Heart right ventricle (tissue), 16 donors: ENCODE results near the gene TNFRSF18. TPM values are rescaled to one million over a fixed set of nuclear protein-coding genes. Genes with fewer than 3 reads are reported as not detected.

ENCODE experiments used
- ATAC-seq, 8 donors: fragments of 200-7000 bp; cut with Tn5 transposase; one replicate each; pipeline ENCODE4 v1.9.1; 2020; ENCODE audit warnings: mild to moderate bottlenecking in 8 of 8, moderate library complexity in 8 of 8, moderate number of reproducible peaks in 1 of 8
- DNase-seq, 2 donors: peaks; one replicate each; pipeline ENCODE4 v3.0.0-alpha.2; 2020
- H3K27ac ChIP-seq, 10 donors: fragments of 200-600 bp; sonication (generic) in 2 of 10; one replicate each; pipeline versions ENCODE4 v1.5.0 to v1.8.0; 2020 to 2022; ENCODE audit warnings: mild to moderate bottlenecking in 3 of 10
- H3K27me3 ChIP-seq, 7 donors: fragments of 200-600 bp; one replicate each; pipeline ENCODE4 v1.8.0; 2021 to 2022; ENCODE audit warnings: mild to moderate bottlenecking in 2 of 7
- H3K36me3 ChIP-seq, 9 donors: fragments of 200-600 bp; sonication (generic) in 1 of 9; one replicate each; pipeline versions ENCODE4 v1.5.0 to v1.8.0; 2020 to 2022; ENCODE audit warnings: mild to moderate bottlenecking in 2 of 9
- H3K4me1 ChIP-seq, 9 donors: fragments of 200-600 bp; sonication (generic) in 1 of 9; one replicate each; pipeline versions ENCODE4 v1.5.0 to v1.8.0; 2020 to 2022; ENCODE audit warnings: mild to moderate bottlenecking in 4 of 9
- H3K4me3 ChIP-seq, 10 donors: fragments of 200-600 bp; sonication (generic) in 2 of 10; one replicate each; pipeline versions ENCODE4 v1.5.0 to v1.8.0; 2020 to 2022; ENCODE audit warnings: mild to moderate bottlenecking in 7 of 10, moderate library complexity in 2 of 10
- H3K9me3 ChIP-seq, 11 donors: fragments of 200-600 bp in 10 of 11; sonication (generic) in 2 of 11; one replicate each; pipeline versions ENCODE4 v1.5.0 to v1.8.0; 2013 to 2022; ENCODE audit warnings: mild to moderate bottlenecking in 2 of 11, control low read depth in 1 of 11, moderate library complexity in 1 of 11
- CTCF ChIP-seq, 9 donors: fragments of 200-600 bp; sonication (generic) in 2 of 9; IDR thresholded peaks; one replicate each; pipeline versions ENCODE4 v1.5.0 to v1.8.0; 2021 to 2022; ENCODE audit warnings: antibody characterized with exemption in 9 of 9, mild to moderate bottlenecking in 5 of 9, moderate library complexity in 1 of 9
- WGBS, 2 donors: extraction: QIAGEN DNeasy Blood & Tissue Kit; methylation state at CpG; one replicate each; pipeline ENCODE4 v1.1.7; 2013; ENCODE audit warnings: inconsistent platforms in 1 of 2; 5-methylcytosine and 5-hydroxymethylcytosine counted together
- intact Hi-C, 10 donors: fragments of 100-400 bp; cut with DNase I; formaldehyde crosslinking; loops; one replicate each; pipeline versions ENCODE4 v1.11.1 to v1.14.2; 2022
- polyA plus RNA-seq, 2 donors: library from polyadenylated mRNA; stranded (reverse); fragments of 200-250 nt; gene quantifications; one replicate each; pipeline ENCODE4 v1.2.3, GENCODE V29; 2013
- total RNA-seq, 10 donors: library from RNA; stranded (reverse); fragmentation: NEBNext Ultra II Directional in 3 of 10; extraction: Animal tissue kit (Norgen Biotek cat#: 25700) in 3 of 10; gene quantifications; one replicate each; pipeline versions ENCODE4 v1.2.1 to v1.2.4, GENCODE V29; 2021 to 2023
- donor health status: Arrhythmogenic right ventricular cardiomyopathy.
- donor health status: ischemic (EF 13 %, LVEDD 7.1; RV severe dilation, severe dysfunction).
- donor health status: healthy with polysubstance abuse.
- donor health status: DM: no; HTN: yes; CAD: no.
- donor health status: DM: no; HTN: no; CAD: no.
- donor health status: ischemic (EF 25% LVEDD 6.9; RV normal size, moderate dysfunction).
- donor health status: ischemic (EF 25% LVEDD 5.7; RV mildly dilated, moderate dysfunction).
- donor health status: healthy.
- donor health status: DM: yes; HTN: yes; CAD: no.
- donor health status: Ischemic cardiomyopathy.
- donor health status: ischemic (EF 35%, LVEDD 5.7; RV mildly dilated, moderate dysfunction).
- donor health status: nonischemic (EF 11% LVEDD 7.7; RV severe dilation, severe dysfunction).
- donor health status: DM: yes; HTN: yes; CAD: no.
- donor health status: PGD.
- donor health status: ischemic (EF 29% LVEDD 5.4; RV normal size, mild dysfunction).
- donor health status: nonischemic (EF 23%, LVEDD 6.1; RV moderate dilation, normal function).

The TNFRSF18 gene
- total and polyA plus RNA-seq, 12 donors, result 0.26 to 1.7 (median 0.38) TPM; not detected in 8

- intact Hi-C loops, result no loop called here
- no peak overlapping the region for H3K4me3 ChIP-seq
Measured at GRCh38 chr1:1194723-1195122, 11.7 kb downstream of the TNFRSF18 start.

GRCh38 chr1:1191734-1192133 lies 14.7 kb downstream of the TNFRSF18 start:
- no peaks in the 10 kb centered on the region for H3K4me1 ChIP-seq
- no peak for TF ChIP-seq CTCF (IDR thresholded peaks at IDR 0.05)
- WGBS, 2 donors, result 83 to 89% methylated on average over 11 of the region's 11 CpGs
- ATAC-seq (no peak), DNase-seq (no peak)
- H3K4me3 ChIP-seq, result no peak overlapping the region
- no peak overlapping the region for H3K27ac ChIP-seq
- peaks cover 0 to 26% (median 5%) of the 10 kb centered on the region in 11 donors for H3K9me3 ChIP-seq
- H3K36me3 ChIP-seq, result no peaks in the 10 kb centered on the region
- intact Hi-C loops, result no loop called here
- H3K27me3 ChIP-seq, result no peaks in the 10 kb centered on the region

More at GRCh38 chr1:1194723-1195122, 11.7 kb downstream of the TNFRSF18 start:
- no peak for DNase-seq
- no peak for ATAC-seq
- TF ChIP-seq CTCF (IDR thresholded peaks at IDR 0.05), result no peak
- Histone ChIP-seq H3K9me3 (peaks cover 0 to 26% (median 5%) of the 10 kb centered on the region in 11 donors), H3K4me1 (no peaks in the 10 kb centered on the region), H3K27ac (no peak overlapping the region), H3K27me3 (no peaks in the 10 kb centered on the region), H3K36me3 (no peaks in the 10 kb centered on the region)
- 73 to 89% methylated on average over 3 of the region's 3 CpGs for WGBS, 2 donors

- H3K9me3 ChIP-seq, result peaks cover 0 to 10% (median 0%) of the 10 kb centered on the region in 11 donors
- DNase-seq (no peak), ATAC-seq (no peak)
- H3K4me3 ChIP-seq, result no peak overlapping the region
- WGBS, 2 donors, result 69 to 84% methylated on average over 5 of the region's 5 CpGs
- H3K27me3 ChIP-seq, result no peaks in the 10 kb centered on the region
- intact Hi-C loops, result no loop called here
- no peak overlapping the region for H3K27ac ChIP-seq
- no peak for TF ChIP-seq CTCF (IDR thresholded peaks at IDR 0.05)
- no peaks in the 10 kb centered on the region for H3K36me3 ChIP-seq
- H3K4me1 ChIP-seq, result no peaks in the 10 kb centered on the region
Measured at GRCh38 chr1:1189111-1189510, 17.3 kb downstream of the TNFRSF18 start.

- Histone ChIP-seq H3K4me1 (peaks cover 0 to 11% (median 3%) of the 10 kb centered on the region in 9 donors), H3K27me3 (peaks cover 0 to 2% (median 0%) of the 10 kb centered on the region in 7 donors), H3K9me3 (peaks cover 0 to 7% (median 0%) of the 10 kb centered on the region in 11 donors), H3K36me3 (no peaks in the 10 kb centered on the region), H3K27ac (no peak overlapping the region), H3K4me3 (no peak overlapping the region)
- ATAC-seq (peak in 1 of 8 donors; percentile 62), DNase-seq (no peak)
- intact Hi-C loops, result no loop called here
- no peak for TF ChIP-seq CTCF (IDR thresholded peaks at IDR 0.05)
Measured at GRCh38 chr1:1187938-1188337, 18.5 kb downstream of the TNFRSF18 start.
